Spleen (tissue), 11 donors: ENCODE measurements around the gene INS. TPM values are rescaled to one million over a fixed set of nuclear protein-coding genes. Genes with fewer than 3 reads are reported as not detected.

Experiments
- DNase-seq: peaks from one replicate; pipeline ENCODE4 v3.0.0-alpha.2; 2020
- H3K27ac ChIP-seq, 8 donors: fragments of 200-600 bp; sonication (generic) in 7 of 8; 1 replicate in 4 of 8; 2 replicates in 4 of 8; pipeline versions ENCODE4 v1.5.0 to v1.8.0; 2016 to 2021; ENCODE audit warnings: inconsistent platforms in 4 of 8, mild to moderate bottlenecking in 4 of 8, moderate library complexity in 1 of 8
- H3K27me3 ChIP-seq, 7 donors: fragments of 200-600 bp; sonication (generic) in 6 of 7; replicated peaks in 1 of 7; 1 replicate in 4 of 7; 2 replicates in 3 of 7; pipeline versions ENCODE4 v1.5.0 to v1.8.0; 2016 to 2021; ENCODE audit warnings: inconsistent platforms in 3 of 7, mild to moderate bottlenecking in 1 of 7
- H3K36me3 ChIP-seq, 6 donors: fragments of 200-600 bp; sonication (generic) in 5 of 6; 1 replicate in 4 of 6; 2 replicates in 2 of 6; pipeline versions ENCODE4 v1.5.0 to v1.8.0; 2016 to 2021; ENCODE audit warnings: inconsistent platforms in 2 of 6
- H3K4me1 ChIP-seq, 6 donors: fragments of 200-600 bp; sonication (generic) in 5 of 6; 1 replicate in 3 of 6; 2 replicates in 3 of 6; pipeline versions ENCODE4 v1.5.0 to v1.8.0; 2016 to 2021; ENCODE audit warnings: inconsistent platforms in 3 of 6
- H3K4me3 ChIP-seq, 8 donors: fragments of 200-600 bp; sonication (generic) in 7 of 8; 1 replicate in 4 of 8; 2 replicates in 4 of 8; pipeline versions ENCODE4 v1.5.0 to v1.8.0; 2016 to 2021; ENCODE audit warnings: inconsistent platforms in 4 of 8, mild to moderate bottlenecking in 4 of 8, moderate library complexity in 2 of 8
- H3K9me3 ChIP-seq, 8 donors: fragments of 200-600 bp; sonication (generic) in 7 of 8; 1 replicate in 4 of 8; 2 replicates in 4 of 8; pipeline versions ENCODE4 v1.5.0 to v1.8.0; 2016 to 2021; ENCODE audit warnings: inconsistent platforms in 4 of 8
- POLR2A ChIP-seq, 3 donors: fragments of 450-650 bp; IDR thresholded peaks; one replicate each; pipeline ENCODE4 v1.5.1; 2017; ENCODE audit warnings: antibody characterized with exemption in 3 of 3, mild to moderate bottlenecking in 1 of 3
- POLR2AphosphoS5 ChIP-seq, 3 donors: sonication (generic); formaldehyde crosslinking; IDR thresholded peaks; one replicate each; pipeline ENCODE4 v1.5.1; 2017; ENCODE audit warnings: antibody characterized with exemption in 3 of 3
- WGBS, 5 donors: extraction: QIAGEN DNeasy Blood & Tissue Kit in 3 of 5; methylation state at CpG; one replicate each; pipeline versions ENCODE4 v1.1.5 to v1.1.7; 2013 to 2018; 5-methylcytosine and 5-hydroxymethylcytosine counted together
- intact Hi-C: fragments of 100-400 bp; cut with DNase I; formaldehyde crosslinking; loops from one replicate; pipeline ENCODE4 v1.15.0; 2023; ENCODE audit warnings: low total_unique reads
- polyA plus RNA-seq, 3 donors: library from polyadenylated mRNA; stranded (reverse); fragments of 200-250 nt; gene quantifications; one replicate each; pipeline ENCODE4 v1.2.1, GENCODE V29; 2013
- total RNA-seq, 7 donors: library from RNA; depleted of rRNA in 3 of 7; stranded (reverse); fragments of >200 nt in 3 of 7; fragmentation: NEBNext Ultra II Directional in 4 of 7; extraction: Animal tissue kit (Norgen Biotek cat#: 25700) in 4 of 7; gene quantifications; one replicate each; pipeline versions ENCODE4 v1.1.0 to v1.2.1, GENCODE V29; 2016 to 2021
- TF ChIP-seq, protein P1 (sequence below), 11 experiments: fragments of 200-600 bp in 7 of 11; fragments of 450-650 bp in 4 of 11; sonication (generic) in 4 of 11; IDR thresholded peaks in 8 of 11; conservative IDR thresholded peaks in 3 of 11; 1 replicate in 7 of 11; 2 replicates in 4 of 11; pipeline versions ENCODE4 v1.4.0 to v1.8.0; 2016 to 2021; ENCODE audit warnings: antibody characterized with exemption in 11 of 11, inconsistent platforms in 4 of 11, mild to moderate bottlenecking in 1 of 11
- donor health status: healthy with polysubstance abuse.
- donor health status: DM: no; HTN: no; CAD: no; lungs with moderate emphysema.
- donor health status: DM: no; HTN: no; CAD: no.
- donor health status: Bipolar disorder and iron deficiency.
- donor health status: healthy.
- donor health status: DM: no; HTN: no; CAD: no.
- donor health status: DM: yes; HTN: yes; CAD: no.

Gene INS
- total and polyA plus RNA-seq, 10 donors: 1.3 to 2.4 (median 1.5) TPM; not detected in 5

DNA sequence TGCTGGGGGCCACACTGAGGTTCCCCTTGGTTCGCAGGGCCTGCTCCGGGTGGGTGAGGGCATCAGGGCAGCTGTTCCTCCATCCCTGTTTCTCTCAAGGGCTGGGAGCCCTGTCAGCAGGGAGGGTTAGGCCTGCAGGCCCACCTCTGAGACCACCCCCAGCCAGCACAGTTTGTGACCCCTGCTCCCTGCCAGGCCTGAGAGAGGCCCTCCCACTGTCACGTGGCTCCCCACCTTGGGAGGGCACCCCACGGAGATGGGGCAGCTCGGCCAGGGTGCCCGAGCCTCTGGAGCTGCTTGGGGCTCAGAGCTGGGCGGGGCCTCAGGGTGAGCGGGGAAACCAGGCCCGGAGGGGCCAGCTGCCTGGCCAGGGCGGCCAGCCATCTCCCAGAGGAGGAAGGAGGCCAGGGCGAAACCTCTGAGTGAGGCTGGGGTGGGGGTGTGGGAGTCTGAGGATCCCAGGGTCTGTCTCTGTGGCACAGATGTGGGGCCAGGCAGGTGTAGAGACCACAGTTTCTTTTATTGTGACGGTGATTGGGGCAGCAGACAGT lies 2.5 kb upstream of the INS start:
- Histone ChIP-seq H3K36me3 (no peaks in the 10 kb centered on the region), H3K9me3 (no peaks in the 10 kb centered on the region), H3K4me1 (peaks cover 4 to 15% (median 11%) of the 10 kb centered on the region in 6 donors), H3K4me3 (no peak overlapping the region), H3K27me3 (peaks cover 0 to 87% (median 12%) of the 10 kb centered on the region in 7 donors), H3K27ac (no peak overlapping the region)
- DNase-seq: no peak
- TF ChIP-seq, protein P1, sequence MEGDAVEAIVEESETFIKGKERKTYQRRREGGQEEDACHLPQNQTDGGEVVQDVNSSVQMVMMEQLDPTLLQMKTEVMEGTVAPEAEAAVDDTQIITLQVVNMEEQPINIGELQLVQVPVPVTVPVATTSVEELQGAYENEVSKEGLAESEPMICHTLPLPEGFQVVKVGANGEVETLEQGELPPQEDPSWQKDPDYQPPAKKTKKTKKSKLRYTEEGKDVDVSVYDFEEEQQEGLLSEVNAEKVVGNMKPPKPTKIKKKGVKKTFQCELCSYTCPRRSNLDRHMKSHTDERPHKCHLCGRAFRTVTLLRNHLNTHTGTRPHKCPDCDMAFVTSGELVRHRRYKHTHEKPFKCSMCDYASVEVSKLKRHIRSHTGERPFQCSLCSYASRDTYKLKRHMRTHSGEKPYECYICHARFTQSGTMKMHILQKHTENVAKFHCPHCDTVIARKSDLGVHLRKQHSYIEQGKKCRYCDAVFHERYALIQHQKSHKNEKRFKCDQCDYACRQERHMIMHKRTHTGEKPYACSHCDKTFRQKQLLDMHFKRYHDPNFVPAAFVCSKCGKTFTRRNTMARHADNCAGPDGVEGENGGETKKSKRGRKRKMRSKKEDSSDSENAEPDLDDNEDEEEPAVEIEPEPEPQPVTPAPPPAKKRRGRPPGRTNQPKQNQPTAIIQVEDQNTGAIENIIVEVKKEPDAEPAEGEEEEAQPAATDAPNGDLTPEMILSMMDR (IDR thresholded peaks at IDR 0.05 in 8 of 11, conservative IDR thresholded peaks at IDR 0.05 in 3 of 11): no peak
- TF ChIP-seq POLR2A (IDR thresholded peaks at IDR 0.05) (no peak), POLR2AphosphoS5 (IDR thresholded peaks at IDR 0.05) (no peak)
- WGBS, 5 donors: 76 to 89% (median 78%) methylated on average over 3 to 12 of the region's 12 CpGs
- intact Hi-C loops: no loop called here

DNA sequence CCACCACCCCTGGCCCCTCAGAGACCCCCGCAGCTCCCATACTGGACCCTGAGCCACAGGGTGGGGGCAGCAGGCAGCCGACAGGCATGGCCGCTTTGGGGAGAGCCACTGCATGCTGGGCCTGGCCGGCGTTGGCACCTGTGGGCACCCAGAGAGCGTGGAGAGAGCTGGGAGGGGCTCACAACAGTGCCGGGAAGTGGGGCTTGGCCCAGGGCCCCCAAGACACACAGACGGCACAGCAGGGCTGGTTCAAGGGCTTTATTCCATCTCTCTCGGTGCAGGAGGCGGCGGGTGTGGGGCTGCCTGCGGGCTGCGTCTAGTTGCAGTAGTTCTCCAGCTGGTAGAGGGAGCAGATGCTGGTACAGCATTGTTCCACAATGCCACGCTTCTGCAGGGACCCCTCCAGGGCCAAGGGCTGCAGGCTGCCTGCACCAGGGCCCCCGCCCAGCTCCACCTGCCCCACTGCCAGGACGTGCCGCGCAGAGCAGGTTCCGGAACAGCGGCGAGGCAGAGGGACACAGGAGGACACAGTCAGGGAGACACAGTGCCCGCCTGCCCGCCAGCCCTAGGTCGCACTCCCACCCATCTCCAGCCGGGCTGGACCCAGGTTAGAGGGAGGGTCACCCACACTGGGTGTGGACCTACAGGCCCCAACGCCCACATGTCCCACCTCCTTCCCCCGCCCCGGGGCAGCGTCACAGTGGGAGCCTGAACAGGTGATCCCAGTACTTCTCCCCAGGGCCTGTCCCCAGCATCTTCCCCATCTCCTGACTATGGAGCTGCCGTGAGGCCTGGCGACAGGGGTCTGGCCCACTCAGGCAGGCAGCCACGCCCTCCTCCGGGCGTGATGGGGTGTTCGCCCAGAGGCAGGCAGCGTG lies 1.2 kb downstream of the INS start:
- intact Hi-C loops: loop anchor here (10.0 kb wide), 2 partner anchors 465 to 505 kb away; partner anchors contain the start of gene KRTAP5-6
- DNase-seq: no peak
- TF ChIP-seq, protein P1 (IDR thresholded peaks at IDR 0.05 in 8 of 11, conservative IDR thresholded peaks at IDR 0.05 in 3 of 11): no peak
- TF ChIP-seq POLR2A (IDR thresholded peaks at IDR 0.05): no peak
- no peak for TF ChIP-seq POLR2AphosphoS5 (IDR thresholded peaks at IDR 0.05)
- no peaks in the 10 kb centered on the region for H3K36me3 ChIP-seq
- H3K4me3 ChIP-seq: no peak overlapping the region
- peaks cover 0 to 3% (median 0%) of the 10 kb centered on the region in 6 donors for H3K4me1 ChIP-seq
- no peak overlapping the region for H3K27ac ChIP-seq
- no peaks in the 10 kb centered on the region for H3K9me3 ChIP-seq
- WGBS, 5 donors: 79 to 88% (median 82%) methylated on average over 24 to 36 of the region's 36 CpGs
- H3K27me3 ChIP-seq: peaks cover 0 to 85% (median 0%) of the 10 kb centered on the region in 7 donors

DNA sequence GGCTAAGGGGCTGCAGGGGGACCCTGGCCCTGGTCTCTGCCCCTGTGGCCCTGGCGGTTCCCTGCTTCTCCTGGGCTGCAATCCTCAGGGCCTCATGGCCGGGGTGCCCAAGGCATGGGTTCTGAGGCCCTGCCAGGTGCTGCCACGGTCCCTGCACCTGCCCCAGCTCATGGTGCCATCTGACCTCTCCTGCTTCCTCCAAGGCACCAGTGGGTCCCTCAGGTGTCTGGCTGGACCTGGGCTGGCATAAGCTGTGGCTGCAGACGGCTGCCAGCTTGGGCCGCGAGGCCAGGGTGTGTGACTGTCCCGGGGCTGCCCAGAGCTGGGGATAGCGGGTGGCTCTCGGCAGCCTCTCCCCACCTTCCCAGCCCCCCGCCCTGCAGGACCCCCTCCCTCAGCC lies 2.0 kb downstream of the INS start:
- no peak for TF ChIP-seq POLR2AphosphoS5 (IDR thresholded peaks at IDR 0.05)
- TF ChIP-seq, protein P1 (IDR thresholded peaks at IDR 0.05 in 8 of 11, conservative IDR thresholded peaks at IDR 0.05 in 3 of 11): no peak
- TF ChIP-seq POLR2A (IDR thresholded peaks at IDR 0.05): no peak
- no peak for DNase-seq
- no peak overlapping the region for H3K27ac ChIP-seq
- 69 to 87% (median 81%) methylated on average over 7 to 10 of the region's 10 CpGs for WGBS, 5 donors
- intact Hi-C loops: loop anchor here (10.0 kb wide), 2 partner anchors 464 to 504 kb away; partner anchors contain the start of gene KRTAP5-6
- peaks cover 0 to 3% (median 0%) of the 10 kb centered on the region in 6 donors for H3K4me1 ChIP-seq
- H3K36me3 ChIP-seq: no peaks in the 10 kb centered on the region
- H3K27me3 ChIP-seq: peaks cover 0 to 83% (median 0%) of the 10 kb centered on the region in 7 donors
- no peaks in the 10 kb centered on the region for H3K9me3 ChIP-seq
- H3K4me3 ChIP-seq: no peak overlapping the region

DNA sequence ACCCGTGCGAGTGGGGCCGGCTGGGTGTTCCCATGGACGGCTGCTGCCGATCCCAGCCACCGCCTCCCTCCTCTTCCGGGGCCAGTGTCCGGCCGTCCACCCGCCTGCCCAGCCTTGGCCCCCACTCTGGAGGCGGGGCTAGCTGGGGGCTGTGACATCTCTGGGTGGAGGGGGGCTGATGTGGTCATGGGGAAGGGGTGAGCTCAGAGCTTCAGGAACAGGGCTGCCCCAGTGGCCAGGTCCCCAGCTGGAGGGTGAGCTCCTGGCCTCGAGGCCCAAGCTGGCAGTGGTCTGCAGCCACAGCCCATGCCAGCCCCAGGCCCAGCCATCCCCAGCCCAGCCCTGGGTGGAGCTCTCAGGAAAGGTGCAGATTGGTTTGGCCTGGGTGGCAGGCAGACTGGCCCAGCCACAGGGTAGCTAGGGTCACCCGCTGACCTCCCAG lies 2.7 kb downstream of the INS start:
- Histone ChIP-seq H3K4me3 (no peak overlapping the region), H3K27ac (no peak overlapping the region), H3K36me3 (no peaks in the 10 kb centered on the region), H3K4me1 (peaks cover 0 to 3% (median 0%) of the 10 kb centered on the region in 6 donors), H3K9me3 (no peaks in the 10 kb centered on the region), H3K27me3 (peaks cover 0 to 76% (median 0%) of the 10 kb centered on the region in 7 donors)
- intact Hi-C loops: loop anchor here (10.0 kb wide), 2 partner anchors 464 to 504 kb away; partner anchors contain the start of gene KRTAP5-6
- DNase-seq: no peak
- TF ChIP-seq, protein P1 (IDR thresholded peaks at IDR 0.05 in 8 of 11, conservative IDR thresholded peaks at IDR 0.05 in 3 of 11): no peak
- TF ChIP-seq POLR2AphosphoS5 (IDR thresholded peaks at IDR 0.05): no peak
- TF ChIP-seq POLR2A (IDR thresholded peaks at IDR 0.05): no peak
- WGBS, 5 donors: 62 to 89% (median 68%) methylated on average over 8 to 13 of the region's 13 CpGs
